Cardiac septum (tissue), 1 donor: ENCODE results near the gene ZNF830. TPM values are rescaled to one million over a fixed set of nuclear protein-coding genes. Genes with fewer than 3 reads are reported as not detected.
"Not testable (repeated sequence)": the region's sequence is repeated elsewhere in the genome, so short reads cannot be mapped to it uniquely, and the experiment has no call there.

Source experiments
- DNase-seq: peaks from one replicate; pipeline ENCODE4 v3.0.0-alpha.2; 2020; ENCODE audit warnings: low spot score
- intact Hi-C: fragments of 100-400 bp; cut with DNase I; formaldehyde crosslinking; loops from one replicate; pipeline ENCODE4 v1.14.0; 2022
- total RNA-seq: library from RNA; stranded (reverse); fragmentation: NEBNext Ultra II Directional; extraction: Animal tissue kit (Norgen Biotek cat#: 25700); gene quantifications from one replicate; pipeline ENCODE4 v1.2.1, GENCODE V29; 2021
- donor health status: DM: no; HTN: no; CAD: no.

The ZNF830 gene
- total RNA-seq, 1 donor from 2014 or later: 8.7 TPM

DNA sequence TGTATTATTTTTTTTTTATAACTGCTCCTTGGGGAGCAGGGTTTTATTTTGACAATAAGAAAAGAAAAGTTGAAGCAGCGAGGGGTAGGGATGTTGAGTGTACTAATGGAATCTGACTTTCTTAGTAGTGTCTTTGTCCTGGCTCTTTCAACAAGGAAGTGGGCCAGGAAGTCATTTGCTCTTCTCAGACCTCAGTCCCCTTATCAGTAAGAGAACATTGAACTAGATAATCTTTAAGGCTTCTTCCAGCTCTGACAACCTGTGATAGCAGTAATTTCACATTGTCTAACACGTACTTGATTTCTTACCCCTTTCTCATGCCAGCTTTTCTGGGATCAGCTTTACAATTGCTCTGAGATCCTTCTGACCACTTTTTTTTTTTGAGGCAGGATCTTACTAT, 27.3 kb downstream of the ZNF830 start:
- DNase-seq: no peak
- intact Hi-C loops: loop anchor here (5.0 kb wide), 1 partner anchor 561 kb away; no protein-coding TSS in a partner anchor

DNA sequence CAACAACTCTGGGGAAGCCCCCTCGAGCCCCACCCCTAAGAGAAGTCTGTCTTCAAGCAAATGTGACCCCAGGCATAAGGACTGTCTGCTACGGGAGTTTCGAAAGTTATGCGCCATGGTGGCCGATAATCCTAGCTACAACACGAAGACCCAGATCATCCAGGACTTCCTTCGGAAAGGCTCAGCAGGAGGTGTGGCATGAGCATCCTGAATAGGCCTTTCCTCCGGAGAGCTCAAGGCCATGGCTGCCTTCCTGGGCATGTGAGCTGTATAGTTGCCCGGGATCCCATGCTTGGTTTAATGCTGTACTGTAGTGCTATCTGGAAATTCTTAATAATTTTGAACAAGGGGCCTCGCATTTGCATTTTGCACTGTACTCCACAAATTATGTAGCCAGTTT, 28.1 kb downstream of the ZNF830 start:
- no peak for DNase-seq
- intact Hi-C loops: loop anchor here (5.0 kb wide), 1 partner anchor 562 kb away; no protein-coding TSS in a partner anchor

- DNase-seq: no peak
- intact Hi-C loops: no loop called here
Observed at GRCh38 chr17:34990921-34991365, 29.6 kb downstream of the ZNF830 start.

- DNase-seq: no peak
- intact Hi-C loops: no loop called here
Observed at GRCh38 chr17:34991606-34992005, 30.3 kb downstream of the ZNF830 start.

- intact Hi-C loops: no loop called here
- DNase-seq: no peak
Observed at GRCh38 chr17:34993031-34993430, 31.7 kb downstream of the ZNF830 start.

DNA sequence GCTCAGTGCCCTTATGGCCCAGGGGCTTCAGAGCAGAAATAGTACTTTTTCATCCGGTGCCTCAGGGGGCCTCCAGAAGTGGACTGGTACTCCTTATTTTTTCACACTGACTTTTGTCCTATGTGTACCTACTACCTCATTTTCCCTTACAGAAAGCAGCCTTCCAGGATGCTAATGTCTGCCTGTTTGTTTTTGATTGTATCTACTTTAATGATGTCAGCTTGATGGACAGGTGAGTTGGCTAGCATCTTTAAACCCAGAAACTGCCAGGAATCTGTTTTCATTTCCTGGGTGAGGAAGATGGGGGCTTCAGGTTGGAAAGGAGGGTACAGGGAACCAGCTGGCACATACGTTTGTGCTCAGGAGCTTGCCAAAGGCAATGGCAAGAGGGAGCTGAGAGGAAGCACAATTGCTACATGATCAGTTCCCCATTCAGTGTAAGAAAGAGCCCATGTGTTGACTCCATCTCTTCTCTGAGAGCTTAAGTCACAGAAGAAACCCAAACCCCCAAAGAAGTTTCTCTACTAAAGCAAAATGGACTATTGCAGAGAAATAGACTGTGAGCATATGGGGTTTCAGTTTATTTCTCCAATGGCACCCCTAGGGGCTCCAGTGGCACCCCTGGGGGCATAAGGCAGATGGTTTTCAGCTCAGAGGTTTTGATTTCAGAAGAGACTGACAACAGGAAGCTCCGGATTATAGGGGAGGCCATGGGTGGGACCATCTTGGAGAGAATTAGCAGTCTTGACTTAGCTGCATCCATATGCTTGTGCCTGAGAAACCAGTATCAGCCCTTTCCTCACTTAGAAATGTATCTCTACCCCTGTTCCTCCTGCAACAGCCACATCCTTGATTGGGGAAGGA, 35.3 kb downstream of the ZNF830 start:
- intact Hi-C loops: loop anchor here (2.0 to 5.0 kb wide), 3 partner anchors 66 to 122 kb away; partner anchors contain the start of genes RAD51D and RFFL
- no peak for DNase-seq

- intact Hi-C loops: loop anchor here (2.0 to 5.0 kb wide), 3 partner anchors 65 to 121 kb away; partner anchors contain the start of genes RAD51D and RFFL
- DNase-seq: no peak
Observed at GRCh38 chr17:34997355-34997862, 36.1 kb downstream of the ZNF830 start.

DNA sequence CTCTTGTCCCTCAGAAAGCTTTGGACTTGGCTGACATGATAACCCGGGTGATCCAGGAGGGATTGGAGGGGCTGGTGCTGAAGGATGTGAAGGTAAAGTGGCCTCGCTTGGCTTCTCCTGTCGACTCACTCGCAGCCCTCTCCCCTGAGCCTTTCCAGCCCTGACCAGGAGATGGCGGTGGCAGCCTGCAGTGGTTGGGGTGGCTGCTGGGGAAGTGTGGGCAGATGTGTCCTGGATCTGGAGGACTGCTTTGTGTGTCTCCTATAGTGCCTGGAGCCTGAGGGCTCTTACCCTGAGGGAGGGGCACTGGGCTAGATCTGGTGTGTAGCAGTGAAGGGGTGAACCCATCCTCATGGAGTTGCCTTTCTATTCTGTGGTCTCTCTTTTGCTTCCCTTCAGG, 36.9 kb downstream of the ZNF830 start:
- intact Hi-C loops: loop anchor here (5.0 kb wide), 1 partner anchor 64 kb away; the partner anchor contains the start of gene RFFL
- peak; percentile 93 for DNase-seq

DNA sequence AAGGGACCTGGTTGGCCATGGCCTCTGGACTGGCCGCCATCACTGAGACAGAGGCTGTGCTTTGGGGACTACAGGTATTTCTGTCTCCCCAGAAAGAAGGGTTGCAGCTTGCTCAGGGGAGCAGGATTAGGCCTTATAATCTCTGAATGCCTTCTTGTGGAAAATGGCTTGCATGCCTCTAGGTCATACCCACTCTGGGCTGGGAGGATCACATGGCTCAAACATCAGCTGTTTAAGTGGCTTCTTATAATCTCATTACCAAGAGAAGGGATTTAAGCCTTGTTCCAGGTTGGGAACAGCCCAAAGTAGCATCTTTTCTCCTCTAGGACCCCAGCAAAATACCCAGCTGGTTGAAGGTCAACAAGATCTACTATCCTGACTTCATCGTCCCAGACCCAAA, 38.1 kb downstream of the ZNF830 start:
- DNase-seq: no peak
- intact Hi-C loops: loop anchor here (5.0 kb wide), 1 partner anchor 63 kb away; the partner anchor contains the start of gene RFFL

GRCh38 chr17:35000965-35001364, 39.6 kb downstream of the ZNF830 start:
- intact Hi-C loops, DNase-seq: not testable (repeated sequence)

GRCh38 chr17:35001549-35001948, 40.2 kb downstream of the ZNF830 start:
- intact Hi-C loops: no loop called here
- no peak for DNase-seq

GRCh38 chr17:35002876-35003551, 41.7 kb downstream of the ZNF830 start:
- intact Hi-C loops: no loop called here
- DNase-seq: no peak

- no peak for DNase-seq
- intact Hi-C loops: no loop called here
Observed at GRCh38 chr17:35003778-35004177, 42.4 kb downstream of the ZNF830 start.

DNA sequence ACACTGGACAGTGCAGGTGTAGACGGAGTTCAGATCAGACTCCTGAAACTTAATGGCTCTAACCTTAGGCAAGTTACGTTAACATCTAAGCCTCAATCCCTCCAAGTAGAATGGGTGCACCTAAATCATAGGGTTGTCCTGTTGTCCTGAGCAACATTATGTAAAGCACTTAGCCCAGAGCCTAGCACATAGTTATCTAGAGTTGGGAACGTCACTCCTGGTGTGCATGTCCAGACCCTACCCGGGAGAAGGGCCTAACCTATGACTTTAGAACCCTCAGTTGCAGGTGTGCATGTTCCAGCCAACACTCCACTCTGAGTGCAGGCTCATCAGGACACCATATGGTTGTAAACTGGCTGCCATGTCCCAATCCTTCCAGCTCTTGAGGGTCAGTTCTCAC, 45.0 kb downstream of the ZNF830 start:
- DNase-seq: no peak
- intact Hi-C loops: no loop called here

- DNase-seq: no peak
- intact Hi-C loops: no loop called here
Observed at GRCh38 chr17:35006961-35007360, 45.6 kb downstream of the ZNF830 start.

GRCh38 chr17:35010093-35010492, 48.8 kb downstream of the ZNF830 start:
- DNase-seq: no peak

GRCh38 chr17:35011671-35012216, 50.4 kb downstream of the ZNF830 start:
- DNase-seq: no peak
- intact Hi-C loops: no loop called here

More at GRCh38 chr17:35010093-35010492, 48.8 kb downstream of the ZNF830 start:
- intact Hi-C loops: no loop called here
